HL-60 (cell line): Measurements from ENCODE around the gene PSMB7.

Experiments used
- DNase-seq, 2 experiments: peaks; one replicate each; pipeline ENCODE4 v3.0.0-alpha.2; 2010 to 2020; ENCODE audit warnings: low read depth in 1 of 2, low spot score in 1 of 2
- H3K27ac ChIP-seq: fragments of 250-450 bp; sonication (Bioruptor Pico); replicated peaks from 2 replicates; pipeline ENCODE4 v1.5.1; 2020; ENCODE audit warnings: mild to moderate bottlenecking, moderate library complexity
- H3K27me3 ChIP-seq: fragments of 250-450 bp; sonication (Bioruptor Pico); 2 replicates; pipeline ENCODE4 v1.5.1; 2021; ENCODE audit warnings: mild to moderate bottlenecking, moderate library complexity; ENCODE audit not compliant: insufficient read depth, poor library complexity, severe bottlenecking
- H3K4me3 ChIP-seq: replicated peaks from 2 replicates; pipeline ENCODE4 v1.5.1; 2011; ENCODE audit warnings: mild to moderate bottlenecking, control low read depth, low read length; ENCODE audit not compliant: insufficient read depth
- CTCF ChIP-seq: IDR thresholded peaks from one replicate; pipeline ENCODE4 v1.5.1; 2011; ENCODE audit warnings: low read length, control low read depth, inconsistent platforms; ENCODE audit not compliant: insufficient read depth
- GABPA ChIP-seq: IDR thresholded peaks from 2 replicates; pipeline ENCODE4 v1.6.1; 2012; ENCODE audit warnings: low read depth
- POLR2AphosphoS5 ChIP-seq: IDR thresholded peaks from 2 replicates; pipeline ENCODE4 v1.6.1; 2012; ENCODE audit warnings: low read depth
- REST ChIP-seq: IDR thresholded peaks from 2 replicates; pipeline ENCODE4 v1.6.1; 2012; ENCODE audit warnings: low read depth; ENCODE audit not compliant: insufficient replicate concordance
- SPI1 ChIP-seq: IDR thresholded peaks from 2 replicates; pipeline ENCODE4 v1.6.1; 2012; ENCODE audit warnings: low read depth, mild to moderate bottlenecking, borderline replicate concordance

Gene PSMB7

GRCh38 chr9:124325816-124326215 lies 89.4 kb downstream of the PSMB7 start:
- DNase-seq: no peak
- Histone ChIP-seq H3K4me3 (no peak overlapping the region), H3K27ac (no peak overlapping the region), H3K27me3 (no peaks in the 10 kb centered on the region)
- TF ChIP-seq GABPA (no peak), SPI1 (no peak), CTCF (no peak), POLR2AphosphoS5 (no peak)

GRCh38 chr9:124323904-124324303 lies 91.3 kb downstream of the PSMB7 start:
- Histone ChIP-seq H3K27ac (no peak overlapping the region), H3K4me3 (no peak overlapping the region), H3K27me3 (no peaks in the 10 kb centered on the region)
- no peak for TF ChIP-seq CTCF
- no peak for TF ChIP-seq GABPA
- no peak for TF ChIP-seq SPI1
- no peak for TF ChIP-seq REST
- no peak for TF ChIP-seq POLR2AphosphoS5
- no peak for DNase-seq

- H3K4me3 ChIP-seq: no peak overlapping the region
- peak; percentile 81 to 83 for DNase-seq
- no peak for TF ChIP-seq SPI1
- TF ChIP-seq GABPA: no peak
- TF ChIP-seq POLR2AphosphoS5: peak; percentile 59; the same call in 1 of the 2 replicates
- peak overlapping the region; percentile 59 for H3K27ac ChIP-seq
- H3K27me3 ChIP-seq: no peaks in the 10 kb centered on the region
These were observed 92.4 kb downstream of the PSMB7 start for GRCh38 chr9:124322618-124323432.

GRCh38 chr9:124321935-124322334 lies 93.3 kb downstream of the PSMB7 start:
- no peak overlapping the region for H3K4me3 ChIP-seq
- H3K27me3 ChIP-seq: no peaks in the 10 kb centered on the region
- DNase-seq: no peak
- peak overlapping the region; percentile 59 for H3K27ac ChIP-seq
- TF ChIP-seq REST (no peak), GABPA (no peak), POLR2AphosphoS5 (no peak), SPI1 (no peak), CTCF (no peak)
